ENCODE measurements around the gene GNG8. TPM values are rescaled to one million over a fixed set of nuclear protein-coding genes. Genes with fewer than 3 reads are reported as not detected.

Gene GNG8
- polyA plus RNA-seq, 1 donor from 2014 or later: not detected

GRCh38 chr19:46661735-46662592, 26.0 kb upstream of the GNG8 start:
- TF ChIP-seq POLR2AphosphoS5 (IDR thresholded peaks at IDR 0.05) (peak; percentile 64), RAD21 (conservative IDR thresholded peaks at IDR 0.05) (peak; percentile 99), TAF1 (IDR thresholded peaks at IDR 0.05; ENCODE audit: low read depth) (peak; percentile 74), EP300 (conservative IDR thresholded peaks at IDR 0.05; ENCODE audit: poor library complexity, severe bottlenecking) (no peak), MXI1 (conservative IDR thresholded peaks at IDR 0.05; ENCODE audit: poor library complexity, severe bottlenecking) (no peak), CTCF (IDR thresholded peaks at IDR 0.05; ENCODE audit: poor library complexity, severe bottlenecking) (peak; percentile 99), EZH2 (IDR thresholded peaks at IDR 0.05; ENCODE audit: borderline replicate concordance, insufficient read depth, low read length, poor library complexity, severe bottlenecking) (no peak), SMC3 (conservative IDR thresholded peaks at IDR 0.05; ENCODE audit: poor library complexity) (peak; percentile 98)
- TF ChIP-seq, protein P1, sequence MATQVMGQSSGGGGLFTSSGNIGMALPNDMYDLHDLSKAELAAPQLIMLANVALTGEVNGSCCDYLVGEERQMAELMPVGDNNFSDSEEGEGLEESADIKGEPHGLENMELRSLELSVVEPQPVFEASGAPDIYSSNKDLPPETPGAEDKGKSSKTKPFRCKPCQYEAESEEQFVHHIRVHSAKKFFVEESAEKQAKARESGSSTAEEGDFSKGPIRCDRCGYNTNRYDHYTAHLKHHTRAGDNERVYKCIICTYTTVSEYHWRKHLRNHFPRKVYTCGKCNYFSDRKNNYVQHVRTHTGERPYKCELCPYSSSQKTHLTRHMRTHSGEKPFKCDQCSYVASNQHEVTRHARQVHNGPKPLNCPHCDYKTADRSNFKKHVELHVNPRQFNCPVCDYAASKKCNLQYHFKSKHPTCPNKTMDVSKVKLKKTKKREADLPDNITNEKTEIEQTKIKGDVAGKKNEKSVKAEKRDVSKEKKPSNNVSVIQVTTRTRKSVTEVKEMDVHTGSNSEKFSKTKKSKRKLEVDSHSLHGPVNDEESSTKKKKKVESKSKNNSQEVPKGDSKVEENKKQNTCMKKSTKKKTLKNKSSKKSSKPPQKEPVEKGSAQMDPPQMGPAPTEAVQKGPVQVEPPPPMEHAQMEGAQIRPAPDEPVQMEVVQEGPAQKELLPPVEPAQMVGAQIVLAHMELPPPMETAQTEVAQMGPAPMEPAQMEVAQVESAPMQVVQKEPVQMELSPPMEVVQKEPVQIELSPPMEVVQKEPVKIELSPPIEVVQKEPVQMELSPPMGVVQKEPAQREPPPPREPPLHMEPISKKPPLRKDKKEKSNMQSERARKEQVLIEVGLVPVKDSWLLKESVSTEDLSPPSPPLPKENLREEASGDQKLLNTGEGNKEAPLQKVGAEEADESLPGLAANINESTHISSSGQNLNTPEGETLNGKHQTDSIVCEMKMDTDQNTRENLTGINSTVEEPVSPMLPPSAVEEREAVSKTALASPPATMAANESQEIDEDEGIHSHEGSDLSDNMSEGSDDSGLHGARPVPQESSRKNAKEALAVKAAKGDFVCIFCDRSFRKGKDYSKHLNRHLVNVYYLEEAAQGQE (IDR thresholded peaks at IDR 0.05; ENCODE audit: borderline replicate concordance): peak; percentile 82
- peaks cover 21% of the 10 kb centered on the region for H3K79me2 ChIP-seq (replicated peaks; ENCODE audit: insufficient read depth, low read length)
- H4K20me1 ChIP-seq (ENCODE audit: insufficient read depth): no peaks in the 10 kb centered on the region
- H3K4me2 ChIP-seq (ENCODE audit: low read length): peak overlapping the region; percentile 75
- peak overlapping the region; percentile 57 for H2AFZ ChIP-seq (ENCODE audit: low read depth, low read length)
- H3K9me3 ChIP-seq (ENCODE audit: low read length): no peaks in the 10 kb centered on the region
- H3K36me3 ChIP-seq (ENCODE audit: insufficient read depth, low read length): no peaks in the 10 kb centered on the region
- H3K9me2 ChIP-seq (ENCODE audit: insufficient read depth, low read length): no peaks in the 10 kb centered on the region
- peak overlapping the region; percentile 63 for H3K4me3 ChIP-seq (ENCODE audit: low read length)
- H3K9ac ChIP-seq (ENCODE audit: low read length): peak overlapping the region; percentile 83
- no peaks in the 10 kb centered on the region for H3K27me3 ChIP-seq (ENCODE audit: insufficient read depth, low read depth, low read length)
- no peaks in the 10 kb centered on the region for H3F3A ChIP-seq (ENCODE audit: insufficient read depth, low read length, poor library complexity, severe bottlenecking)
- H3K27ac ChIP-seq (ENCODE audit: low read length): peak overlapping the region; percentile 98

DNA sequence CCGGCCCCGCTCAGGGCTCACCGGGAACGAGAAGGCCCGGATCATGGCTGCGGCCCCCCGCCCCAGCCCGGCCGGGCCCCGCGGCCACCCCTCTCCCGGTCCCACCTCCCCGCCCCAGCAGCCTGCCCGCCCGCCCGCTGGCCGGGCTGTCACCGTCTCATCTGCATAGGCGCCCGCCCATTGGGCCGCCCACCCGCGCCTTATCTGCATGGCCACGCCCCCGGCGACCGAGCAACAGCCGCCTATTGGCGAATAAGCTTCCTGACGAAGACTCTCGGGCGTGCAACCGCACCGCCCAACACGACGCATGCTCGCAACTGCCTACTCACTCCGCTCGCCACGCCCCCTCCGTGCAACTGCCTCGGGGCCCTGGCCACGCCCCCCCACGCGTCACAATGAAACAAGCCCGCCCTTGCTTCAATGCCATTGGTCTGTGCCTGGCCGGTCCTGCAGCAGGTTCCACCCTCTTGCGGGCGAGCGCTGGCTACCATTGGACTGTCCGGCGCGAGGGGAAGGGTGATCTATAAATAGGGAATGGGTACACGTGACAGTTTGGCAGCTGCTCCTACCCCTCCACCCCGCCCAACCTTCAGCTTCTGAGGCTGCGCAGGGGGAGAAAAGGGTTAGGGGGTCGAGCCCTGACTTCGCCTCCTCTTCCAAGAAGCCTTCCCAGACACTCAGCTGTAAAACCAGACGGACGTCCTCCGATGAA, 25.2 kb upstream of the GNG8 start, which contains the start of gene DACT3:
Gene DACT3 (minus strand): TSS at position 163 of the 712 bp plus-strand sequence. CDS start 118 bp downstream, at position 45.
- no peaks in the 10 kb centered on the region for H4K20me1 ChIP-seq (ENCODE audit: insufficient read depth)
- H3K4me3 ChIP-seq (ENCODE audit: low read length): peak within 1 kb of the TSS; percentile 98
- H3K79me2 ChIP-seq (replicated peaks; ENCODE audit: insufficient read depth, low read length): peaks cover 21% of the 10 kb centered on the region
- H3K27ac ChIP-seq (ENCODE audit: low read length): peak within 1 kb of the TSS; percentile 98
- peak within 1 kb of the TSS; percentile 57 for H2AFZ ChIP-seq (ENCODE audit: low read depth, low read length)
- H3K36me3 ChIP-seq (ENCODE audit: insufficient read depth, low read length): no peaks in the 10 kb centered on the region
- H3K9ac ChIP-seq (ENCODE audit: low read length): peak within 1 kb of the TSS; percentile 99
- H3K9me3 ChIP-seq (ENCODE audit: low read length): no peaks in the 10 kb centered on the region
- H3F3A ChIP-seq (ENCODE audit: insufficient read depth, low read length, poor library complexity, severe bottlenecking): no peaks in the 10 kb centered on the region
- H3K4me2 ChIP-seq (ENCODE audit: low read length): peak within 1 kb of the TSS; percentile 94
- TF ChIP-seq TAF1 (IDR thresholded peaks at IDR 0.05; ENCODE audit: low read depth) (no peak), POLR2AphosphoS5 (IDR thresholded peaks at IDR 0.05) (peak; percentile 93), EP300 (conservative IDR thresholded peaks at IDR 0.05; ENCODE audit: poor library complexity, severe bottlenecking) (peak; percentile 29), MXI1 (conservative IDR thresholded peaks at IDR 0.05; ENCODE audit: poor library complexity, severe bottlenecking) (peak; percentile 54)
- no peaks in the 10 kb centered on the region for H3K27me3 ChIP-seq (ENCODE audit: insufficient read depth, low read depth, low read length)
- H3K9me2 ChIP-seq (ENCODE audit: insufficient read depth, low read length): no peaks in the 10 kb centered on the region
